ENCODE results near the gene MPP2.

- TF ChIP-seq POLR2A (IDR thresholded peaks at IDR 0.05), result no peak
- no peak for TF ChIP-seq POLR2AphosphoS5 (IDR thresholded peaks at IDR 0.05)
- TF ChIP-seq, protein P1, sequence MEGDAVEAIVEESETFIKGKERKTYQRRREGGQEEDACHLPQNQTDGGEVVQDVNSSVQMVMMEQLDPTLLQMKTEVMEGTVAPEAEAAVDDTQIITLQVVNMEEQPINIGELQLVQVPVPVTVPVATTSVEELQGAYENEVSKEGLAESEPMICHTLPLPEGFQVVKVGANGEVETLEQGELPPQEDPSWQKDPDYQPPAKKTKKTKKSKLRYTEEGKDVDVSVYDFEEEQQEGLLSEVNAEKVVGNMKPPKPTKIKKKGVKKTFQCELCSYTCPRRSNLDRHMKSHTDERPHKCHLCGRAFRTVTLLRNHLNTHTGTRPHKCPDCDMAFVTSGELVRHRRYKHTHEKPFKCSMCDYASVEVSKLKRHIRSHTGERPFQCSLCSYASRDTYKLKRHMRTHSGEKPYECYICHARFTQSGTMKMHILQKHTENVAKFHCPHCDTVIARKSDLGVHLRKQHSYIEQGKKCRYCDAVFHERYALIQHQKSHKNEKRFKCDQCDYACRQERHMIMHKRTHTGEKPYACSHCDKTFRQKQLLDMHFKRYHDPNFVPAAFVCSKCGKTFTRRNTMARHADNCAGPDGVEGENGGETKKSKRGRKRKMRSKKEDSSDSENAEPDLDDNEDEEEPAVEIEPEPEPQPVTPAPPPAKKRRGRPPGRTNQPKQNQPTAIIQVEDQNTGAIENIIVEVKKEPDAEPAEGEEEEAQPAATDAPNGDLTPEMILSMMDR (IDR thresholded peaks at IDR 0.05), result no peak
- TF ChIP-seq EP300 (IDR thresholded peaks at IDR 0.05), result no peak
These were observed 29.7 kb downstream of the MPP2 start for GRCh38 chr17:43877451-43878155.
